CD8-positive, alpha-beta memory T cell (primary cell): ENCODE measurements around the gene TAOK1. TPM values are rescaled to one million over a fixed set of nuclear protein-coding genes. Genes with fewer than 3 reads are reported as not detected.
A peak's percentile ranks its signal among the peaks of the same experiment; 100 is the strongest.

ENCODE experiments used
- CTCF ChIA-PET: fragments of 350-600 bp; sonication (Branson Sonifier 250); formaldehyde crosslinking; loops from one replicate; lab custom pipeline; 2021; ENCODE audit warnings: antibody characterized with exemption; lab: Charles Lee
- POLR2A ChIA-PET: fragments of 350-600 bp; sonication (Branson Sonifier 250); formaldehyde crosslinking; loops from one replicate; lab custom pipeline; 2021; ENCODE audit warnings: antibody characterized with exemption; lab: Charles Lee
- DNase-seq, 5 donors: peaks; one replicate each; pipeline versions ENCODE4 v3.0.0 to v3.0.0-alpha.2; 2020 to 2022; ENCODE audit warnings: mixed read lengths in 1 of 5
- H3K27ac ChIP-seq: one replicate; pipeline ENCODE4 v1.7.0; 2013; ENCODE audit warnings: low read depth, mild to moderate bottlenecking, low read length, moderate library complexity
- H3K27me3 ChIP-seq: 2 replicates; pipeline ENCODE4 v1.7.0; 2013; ENCODE audit warnings: low read length, mild to moderate bottlenecking; ENCODE audit not compliant: insufficient read depth, poor library complexity, severe bottlenecking
- H3K36me3 ChIP-seq: 2 replicates; pipeline ENCODE4 v1.7.0; 2013; ENCODE audit warnings: mild to moderate bottlenecking, low read length, moderate library complexity; ENCODE audit not compliant: insufficient read depth
- H3K4me1 ChIP-seq: 2 replicates; pipeline ENCODE4 v1.7.0; 2013; ENCODE audit warnings: mild to moderate bottlenecking, low read length, moderate library complexity; ENCODE audit not compliant: insufficient read depth
- H3K4me3 ChIP-seq: 2 replicates; pipeline ENCODE4 v1.7.0; 2013; ENCODE audit warnings: mild to moderate bottlenecking, low read length
- H3K9me3 ChIP-seq: 2 replicates; pipeline ENCODE4 v1.7.0; 2013; ENCODE audit warnings: mild to moderate bottlenecking, low read length
- H3K27ac Mint-ChIP-seq, 8 donors: one replicate each; pipeline ENCODE4 v1.8.0; 2020 to 2021; ENCODE audit warnings: mixed read lengths in 8 of 8, mild to moderate bottlenecking in 6 of 8, inconsistent platforms in 3 of 8, moderate library complexity in 3 of 8
- H3K27me3 Mint-ChIP-seq, 2 donors: one replicate each; pipeline ENCODE4 v1.8.0; 2020 to 2021; ENCODE audit warnings: mixed read lengths in 2 of 2, mild to moderate bottlenecking in 1 of 2, moderate library complexity in 1 of 2
- H3K36me3 Mint-ChIP-seq, 3 donors: one replicate each; pipeline ENCODE4 v1.8.0; 2020 to 2021; ENCODE audit warnings: mixed read lengths in 3 of 3, inconsistent platforms in 1 of 3, mild to moderate bottlenecking in 1 of 3
- H3K4me1 Mint-ChIP-seq, 3 donors: one replicate each; pipeline ENCODE4 v1.8.0; 2020 to 2021; ENCODE audit warnings: mixed read lengths in 3 of 3, inconsistent platforms in 1 of 3, mild to moderate bottlenecking in 1 of 3
- H3K4me3 Mint-ChIP-seq, 7 donors: one replicate each; pipeline ENCODE4 v1.8.0; 2020 to 2021; ENCODE audit warnings: mixed read lengths in 7 of 7, mild to moderate bottlenecking in 6 of 7, moderate library complexity in 4 of 7, inconsistent platforms in 2 of 7
- H3K9me3 Mint-ChIP-seq, 5 donors: one replicate each; pipeline ENCODE4 v1.8.0; 2020 to 2022; ENCODE audit warnings: mixed read lengths in 5 of 5, mild to moderate bottlenecking in 3 of 5, moderate library complexity in 2 of 5, inconsistent platforms in 1 of 5
- polyA plus RNA-seq: library from polyadenylated mRNA; unstranded; fragments of 300-500 nt; fragmentation: Illumina TruSeq; gene quantifications from one replicate; pipeline ENCODE4 v1.2.3, GENCODE V29; 2021
- total RNA-seq, 2 experiments: library from RNA; stranded (reverse); gene quantifications; one replicate each; pipeline ENCODE4 v1.2.3, GENCODE V29; 2021

Gene TAOK1
- total and polyA plus RNA-seq, 3 experiments from 2014 or later: 3.8 to 42.1 (median 41.9) TPM

DNA sequence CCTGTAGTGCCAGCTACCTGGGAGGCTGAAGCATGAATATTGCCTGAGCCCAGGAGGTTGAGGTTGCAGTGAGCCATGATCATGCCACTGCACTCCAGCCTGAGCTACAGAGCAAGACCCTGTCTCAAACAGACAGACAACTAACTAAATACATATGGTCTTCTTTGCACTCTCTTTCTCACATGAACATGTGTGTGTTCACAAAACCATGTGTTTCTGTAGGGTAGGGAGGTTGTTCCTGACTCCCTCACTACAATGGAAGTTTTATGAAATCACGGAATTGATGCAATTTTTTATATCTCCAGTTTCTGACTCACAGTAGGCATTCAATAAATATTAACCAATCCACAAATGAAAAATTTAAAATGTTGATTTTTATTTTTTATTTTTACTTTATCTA, 128.2 kb downstream of the TAOK1 start:
- Mint-ChIP-seq H3K4me3 (no peak overlapping the region), H3K9me3 (no peaks in the 10 kb centered on the region), H3K36me3 (peaks cover 3 to 67% (median 16%) of the 10 kb centered on the region in 3 donors), H3K4me1 (peaks cover 0 to 2% (median 0%) of the 10 kb centered on the region in 3 donors), H3K27ac (no peak overlapping the region), H3K27me3 (no peaks in the 10 kb centered on the region)
- Histone ChIP-seq H3K9me3 (no peaks in the 10 kb centered on the region), H3K27me3 (no peaks in the 10 kb centered on the region), H3K4me3 (no peak overlapping the region), H3K36me3 (peaks cover 18% of the 10 kb centered on the region), H3K27ac (no peak overlapping the region), H3K4me1 (no peaks in the 10 kb centered on the region)
- ChIA-PET POLR2A (interaction anchor here (0.5 kb wide), 1 partner anchor 146 kb away, joined by 12 read pairs; no protein-coding TSS in a partner anchor), CTCF (interaction anchor here (1.4 to 1.5 kb wide), 2 partner anchors 19 to 148 kb away, joined by 3 read pairs; no protein-coding TSS in a partner anchor)
- DNase-seq: no peak

DNA sequence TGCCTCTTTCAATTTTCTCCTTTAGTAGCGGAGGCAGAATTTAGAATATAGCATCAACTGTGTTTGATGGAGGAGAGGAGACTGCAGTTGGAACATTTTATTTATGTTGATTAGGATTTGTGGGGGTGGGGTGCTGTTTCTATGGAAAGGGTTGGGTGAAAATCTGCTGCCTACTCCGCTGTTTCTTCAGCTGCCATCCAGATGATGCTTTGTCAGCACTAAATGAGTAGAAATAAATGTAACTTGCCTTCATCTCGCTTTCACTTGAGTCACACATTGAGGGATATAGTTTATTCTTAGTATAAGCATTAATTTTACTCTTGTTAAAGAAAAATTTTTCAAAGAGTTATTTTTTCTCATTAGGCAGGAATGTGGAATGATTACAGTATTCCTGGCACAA, 134.5 kb downstream of the TAOK1 start:
- H3K36me3 ChIP-seq: peaks cover 5% of the 10 kb centered on the region
- POLR2A ChIA-PET: no interaction called here
- no peak overlapping the region for H3K4me3 ChIP-seq
- no peak for DNase-seq
- CTCF ChIA-PET: interaction anchor here (1.4 kb wide), 1 partner anchor 67 kb away, joined by 3 read pairs; no protein-coding TSS in a partner anchor
- Mint-ChIP-seq H3K4me3 (no peak overlapping the region), H3K27me3 (no peaks in the 10 kb centered on the region), H3K27ac (peak overlapping the region in 2 of 8 donors; percentile 32 to 56), H3K4me1 (no peaks in the 10 kb centered on the region), H3K36me3 (peaks cover 0 to 67% (median 6%) of the 10 kb centered on the region in 3 donors), H3K9me3 (no peaks in the 10 kb centered on the region)
- H3K9me3 ChIP-seq: no peaks in the 10 kb centered on the region
- H3K27me3 ChIP-seq: no peaks in the 10 kb centered on the region
- no peak overlapping the region for H3K27ac ChIP-seq
- no peaks in the 10 kb centered on the region for H3K4me1 ChIP-seq

DNA sequence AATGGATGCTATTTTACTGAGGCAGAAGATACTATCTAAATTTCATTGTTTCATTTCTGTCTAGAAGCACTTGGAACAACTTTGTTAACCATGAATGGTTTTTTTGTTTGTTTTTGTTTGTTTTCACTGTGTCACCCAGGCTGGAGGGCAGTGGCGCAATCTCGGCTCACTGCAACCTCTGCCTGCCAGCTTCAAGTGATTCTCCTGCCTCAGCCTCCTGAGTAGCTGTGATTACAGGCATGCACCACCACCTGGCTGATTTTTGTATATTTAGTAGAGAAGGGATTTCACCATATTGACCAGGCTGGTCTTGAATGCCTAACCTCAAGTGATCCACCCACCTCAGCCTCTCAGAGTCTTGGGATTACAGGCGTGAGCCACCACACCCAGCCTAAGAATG, 136.2 kb downstream of the TAOK1 start:
- H3K36me3 ChIP-seq: peaks cover 9% of the 10 kb centered on the region
- no peak for DNase-seq
- POLR2A ChIA-PET: no interaction called here
- no peaks in the 10 kb centered on the region for H3K27me3 ChIP-seq
- Mint-ChIP-seq H3K36me3 (peaks cover 0 to 70% (median 5%) of the 10 kb centered on the region in 3 donors), H3K27ac (peak overlapping the region in 2 of 8 donors; percentile 54 to 57), H3K9me3 (no peaks in the 10 kb centered on the region), H3K27me3 (no peaks in the 10 kb centered on the region), H3K4me1 (no peaks in the 10 kb centered on the region), H3K4me3 (no peak overlapping the region)
- H3K9me3 ChIP-seq: no peaks in the 10 kb centered on the region
- no peak overlapping the region for H3K4me3 ChIP-seq
- CTCF ChIA-PET: no interaction called here
- no peak overlapping the region for H3K27ac ChIP-seq
- H3K4me1 ChIP-seq: no peaks in the 10 kb centered on the region

DNA sequence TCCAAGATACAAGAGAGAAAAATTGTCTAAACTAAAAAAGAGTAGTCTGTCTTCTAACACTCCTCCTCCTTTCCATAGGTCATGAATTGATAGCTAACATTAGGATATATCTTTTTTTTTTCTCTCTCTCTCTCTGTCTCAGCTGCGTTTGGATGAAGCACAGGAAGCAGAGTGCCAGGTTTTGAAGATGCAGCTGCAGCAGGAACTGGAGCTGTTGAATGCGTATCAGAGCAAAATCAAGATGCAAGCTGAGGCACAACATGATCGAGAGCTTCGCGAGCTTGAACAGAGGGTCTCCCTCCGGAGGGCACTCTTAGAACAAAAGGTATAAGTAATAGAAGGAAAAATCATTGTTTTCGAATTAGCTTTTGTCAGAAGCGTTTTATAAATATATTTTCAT, 143.8 kb downstream of the TAOK1 start:
- H3K36me3 Mint-ChIP-seq: peaks cover 4 to 60% (median 10%) of the 10 kb centered on the region in 3 donors
- H3K4me3 ChIP-seq: no peak overlapping the region
- no peaks in the 10 kb centered on the region for H3K4me1 ChIP-seq
- no peaks in the 10 kb centered on the region for H3K9me3 Mint-ChIP-seq
- H3K4me1 Mint-ChIP-seq: no peaks in the 10 kb centered on the region
- POLR2A ChIA-PET: interaction anchor here (0.6 kb wide), 1 partner anchor 20 kb away, joined by 5 read pairs; no protein-coding TSS in a partner anchor
- CTCF ChIA-PET: interaction anchor here (0.9 to 1.8 kb wide), 3 partner anchors 12 to 385 kb away, joined by 3 to 14 read pairs (median 4); no protein-coding TSS in a partner anchor
- DNase-seq: no peak
- no peak overlapping the region for H3K27ac ChIP-seq
- no peaks in the 10 kb centered on the region for H3K27me3 ChIP-seq
- H3K9me3 ChIP-seq: no peaks in the 10 kb centered on the region
- peak overlapping the region in 2 of 8 donors; percentile 33 to 36 for H3K27ac Mint-ChIP-seq
- no peak overlapping the region for H3K4me3 Mint-ChIP-seq
- no peaks in the 10 kb centered on the region for H3K27me3 Mint-ChIP-seq
- peaks cover 12% of the 10 kb centered on the region for H3K36me3 ChIP-seq

DNA sequence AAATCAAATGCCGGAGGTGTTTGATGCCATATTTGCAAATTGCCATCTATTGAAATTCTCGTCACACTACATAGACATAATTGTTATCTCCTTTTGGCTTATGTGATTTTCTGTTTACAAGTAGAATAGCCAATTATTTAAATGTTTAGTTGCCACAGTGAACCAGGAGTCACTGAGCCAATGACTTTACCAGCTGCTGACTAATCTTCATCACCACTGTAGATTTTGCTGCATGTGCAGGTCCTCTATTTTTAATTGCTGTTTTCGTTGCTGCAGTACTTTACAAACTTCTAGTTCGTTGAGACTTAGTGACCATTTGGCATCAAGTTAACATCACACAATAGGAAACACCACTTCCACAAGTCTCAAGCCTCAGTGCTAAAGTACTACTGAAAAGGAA, 153.9 kb downstream of the TAOK1 start:
- Mint-ChIP-seq H3K27ac (no peak overlapping the region), H3K4me1 (peaks cover 11 to 18% (median 15%) of the 10 kb centered on the region in 3 donors), H3K36me3 (peaks cover 11 to 53% (median 12%) of the 10 kb centered on the region in 3 donors), H3K27me3 (no peaks in the 10 kb centered on the region), H3K4me3 (no peak overlapping the region), H3K9me3 (no peaks in the 10 kb centered on the region)
- peaks cover 2% of the 10 kb centered on the region for H3K4me1 ChIP-seq
- no peak overlapping the region for H3K27ac ChIP-seq
- ChIA-PET CTCF (no interaction called here), POLR2A (no interaction called here)
- no peak for DNase-seq
- H3K36me3 ChIP-seq: peaks cover 20% of the 10 kb centered on the region
- H3K9me3 ChIP-seq: no peaks in the 10 kb centered on the region
- H3K4me3 ChIP-seq: no peak overlapping the region
- no peaks in the 10 kb centered on the region for H3K27me3 ChIP-seq

- H3K4me3 Mint-ChIP-seq: no peak overlapping the region
- Histone ChIP-seq H3K27me3 (no peaks in the 10 kb centered on the region), H3K36me3 (peaks cover 20% of the 10 kb centered on the region), H3K27ac (no peak overlapping the region), H3K4me1 (peaks cover 4% of the 10 kb centered on the region), H3K9me3 (no peaks in the 10 kb centered on the region), H3K4me3 (no peak overlapping the region)
- no peak for DNase-seq
- H3K27ac Mint-ChIP-seq: no peak overlapping the region
- no peaks in the 10 kb centered on the region for H3K9me3 Mint-ChIP-seq
- H3K27me3 Mint-ChIP-seq: no peaks in the 10 kb centered on the region
- ChIA-PET POLR2A (no interaction called here), CTCF (interaction anchor here (0.7 to 0.9 kb wide), 2 partner anchors 9 to 176 kb away, joined by 3 to 6 read pairs; no protein-coding TSS in a partner anchor)
- peaks cover 15 to 23% (median 22%) of the 10 kb centered on the region in 3 donors for H3K4me1 Mint-ChIP-seq
- H3K36me3 Mint-ChIP-seq: peaks cover 10 to 40% (median 11%) of the 10 kb centered on the region in 3 donors
Observed at GRCh38 chr17:29546085-29546484, 155.9 kb downstream of the TAOK1 start.

DNA sequence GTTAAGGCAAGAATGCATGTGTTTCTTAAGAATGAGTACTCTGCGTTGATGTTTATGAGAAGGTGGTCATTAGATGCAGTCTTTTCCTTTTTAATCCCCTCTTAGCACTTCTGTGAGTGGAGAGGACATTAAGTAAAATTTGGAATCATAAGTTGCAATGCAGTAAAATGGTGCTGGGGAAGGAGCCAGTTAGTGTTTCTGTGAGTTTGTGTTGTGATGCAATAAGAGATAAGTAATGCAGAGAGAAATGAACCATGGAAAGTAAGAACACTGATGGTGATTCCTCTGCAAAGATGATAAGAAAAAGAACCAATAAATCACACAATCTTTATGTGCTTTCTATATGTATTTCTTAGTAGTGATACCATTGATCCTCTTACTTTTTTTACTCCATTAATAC, 156.7 kb downstream of the TAOK1 start:
- peaks cover 20% of the 10 kb centered on the region for H3K36me3 ChIP-seq
- H3K4me3 Mint-ChIP-seq: no peak overlapping the region
- no peaks in the 10 kb centered on the region for H3K9me3 Mint-ChIP-seq
- peak overlapping the region in 4 of 8 donors; percentile 0 to 86 (median 61) for H3K27ac Mint-ChIP-seq
- no peak for DNase-seq
- no peaks in the 10 kb centered on the region for H3K27me3 ChIP-seq
- H3K4me3 ChIP-seq: no peak overlapping the region
- ChIA-PET CTCF (no interaction called here), POLR2A (no interaction called here)
- H3K27me3 Mint-ChIP-seq: no peaks in the 10 kb centered on the region
- peaks cover 10 to 40% (median 11%) of the 10 kb centered on the region in 3 donors for H3K36me3 Mint-ChIP-seq
- no peak overlapping the region for H3K27ac ChIP-seq
- H3K9me3 ChIP-seq: no peaks in the 10 kb centered on the region
- H3K4me1 ChIP-seq: peaks cover 4% of the 10 kb centered on the region
- peaks cover 15 to 23% (median 22%) of the 10 kb centered on the region in 3 donors for H3K4me1 Mint-ChIP-seq

DNA sequence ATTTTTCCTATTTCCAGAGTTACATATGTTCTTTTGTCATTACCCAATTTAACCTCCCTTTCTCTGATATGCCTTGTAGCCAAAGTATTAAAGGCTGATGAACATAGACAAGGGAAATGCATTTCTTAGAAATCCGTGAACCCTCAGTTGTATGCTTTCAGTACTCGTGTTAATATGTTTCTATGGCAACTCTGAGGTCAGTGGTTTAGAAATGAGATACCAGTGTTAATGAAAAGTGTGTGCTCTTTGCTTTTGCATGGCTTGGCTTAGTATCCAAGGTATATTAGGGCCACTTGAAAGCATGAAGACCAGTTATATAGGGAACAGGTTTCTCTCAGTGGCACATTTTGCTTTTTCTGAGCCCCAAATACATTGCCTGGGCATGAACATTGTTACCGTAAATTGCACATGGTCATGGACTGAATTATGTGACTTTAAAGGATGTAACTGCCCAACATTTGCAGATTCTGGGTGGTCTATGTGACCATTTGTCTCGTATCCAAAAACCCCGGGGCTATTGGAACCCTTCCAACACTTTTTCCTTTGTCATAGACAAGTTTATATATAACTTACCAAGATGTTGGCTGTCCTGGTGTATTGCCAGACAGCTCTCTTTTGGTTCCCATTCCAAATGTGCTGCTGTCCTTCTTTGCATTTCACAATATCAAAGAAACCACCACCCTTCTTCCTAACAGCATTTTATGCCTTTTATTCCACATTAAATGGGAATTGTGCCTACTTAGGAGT, 159.2 kb downstream of the TAOK1 start:
- no peak for DNase-seq
- no peak overlapping the region for H3K27ac ChIP-seq
- peaks cover 1% of the 10 kb centered on the region for H3K36me3 ChIP-seq
- H3K27me3 Mint-ChIP-seq: no peaks in the 10 kb centered on the region
- no peaks in the 10 kb centered on the region for H3K9me3 ChIP-seq
- H3K4me1 Mint-ChIP-seq: peaks cover 15 to 25% (median 23%) of the 10 kb centered on the region in 3 donors
- CTCF ChIA-PET: interaction anchor here (2.3 kb wide), 1 partner anchor 179 kb away, joined by 9 read pairs; no protein-coding TSS in a partner anchor
- H3K4me1 ChIP-seq: peaks cover 4% of the 10 kb centered on the region
- H3K4me3 Mint-ChIP-seq: no peak overlapping the region
- H3K27me3 ChIP-seq: no peaks in the 10 kb centered on the region
- H3K4me3 ChIP-seq: no peak overlapping the region
- H3K27ac Mint-ChIP-seq: peak overlapping the region in 2 of 8 donors; percentile 6 to 36
- H3K9me3 Mint-ChIP-seq: no peaks in the 10 kb centered on the region
- POLR2A ChIA-PET: no interaction called here
- H3K36me3 Mint-ChIP-seq: peaks cover 0 to 17% (median 0%) of the 10 kb centered on the region in 3 donors
